GM06990 (cell line): ENCODE measurements around the gene GPC6.

Source experiments
- DNase-seq: peaks from one replicate; pipeline ENCODE4 v3.0.0-alpha.2; 2011; ENCODE audit not compliant: insufficient read length; ENCODE audit errors: extremely low read depth
- H3K27me3 ChIP-seq: replicated peaks from 2 replicates; pipeline ENCODE4 v1.6.0; 2011; ENCODE audit warnings: low read length; ENCODE audit not compliant: control insufficient read depth, insufficient read depth
- H3K36me3 ChIP-seq: 2 replicates; pipeline ENCODE4 v1.5.1; 2011; ENCODE audit warnings: low read length; ENCODE audit not compliant: control insufficient read depth, insufficient read depth
- H3K4me3 ChIP-seq: replicated peaks from 2 replicates; pipeline ENCODE4 v1.5.1; 2011; ENCODE audit warnings: low read depth, mild to moderate bottlenecking, control low read depth, low read length
- TF ChIP-seq, protein P1 (sequence below): IDR thresholded peaks from 2 replicates; pipeline ENCODE4 v1.5.1; 2011; ENCODE audit warnings: low read length, control low read depth, mild to moderate bottlenecking, inconsistent platforms; ENCODE audit not compliant: insufficient read depth, poor library complexity, severe bottlenecking

GPC6 gene

DNA sequence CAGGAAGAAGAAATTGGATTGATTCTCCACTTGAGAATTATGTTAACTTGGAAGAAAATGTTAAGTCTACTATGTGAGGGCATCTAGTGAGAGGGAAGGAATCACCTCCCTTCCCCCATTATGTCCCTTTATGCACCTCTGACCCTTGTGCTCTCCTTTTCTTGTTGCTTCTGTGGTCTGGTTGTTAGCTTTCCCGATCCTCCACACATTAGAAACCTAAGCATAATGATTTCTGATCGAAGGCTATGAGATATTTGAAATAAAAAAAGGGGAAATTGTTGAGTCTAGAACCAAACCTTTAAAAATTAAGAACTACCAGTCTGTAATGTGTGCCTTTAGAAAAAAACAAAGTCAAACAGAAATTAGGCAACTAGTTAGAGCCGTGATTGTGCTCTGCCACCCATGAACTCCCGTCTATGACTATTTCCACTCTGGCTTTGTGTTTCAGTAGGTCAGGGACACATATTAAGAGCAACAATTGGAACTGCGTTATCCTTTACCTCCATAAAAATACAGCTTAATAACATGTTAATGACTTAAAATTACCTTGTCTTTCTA, 463 bp upstream of the GPC6 start:
- Histone ChIP-seq H3K36me3 (no peaks in the 10 kb centered on the region), H3K4me3 (no peak overlapping the region), H3K27me3 (no peaks in the 10 kb centered on the region)
- DNase-seq, result no peak
- TF ChIP-seq, protein P1, sequence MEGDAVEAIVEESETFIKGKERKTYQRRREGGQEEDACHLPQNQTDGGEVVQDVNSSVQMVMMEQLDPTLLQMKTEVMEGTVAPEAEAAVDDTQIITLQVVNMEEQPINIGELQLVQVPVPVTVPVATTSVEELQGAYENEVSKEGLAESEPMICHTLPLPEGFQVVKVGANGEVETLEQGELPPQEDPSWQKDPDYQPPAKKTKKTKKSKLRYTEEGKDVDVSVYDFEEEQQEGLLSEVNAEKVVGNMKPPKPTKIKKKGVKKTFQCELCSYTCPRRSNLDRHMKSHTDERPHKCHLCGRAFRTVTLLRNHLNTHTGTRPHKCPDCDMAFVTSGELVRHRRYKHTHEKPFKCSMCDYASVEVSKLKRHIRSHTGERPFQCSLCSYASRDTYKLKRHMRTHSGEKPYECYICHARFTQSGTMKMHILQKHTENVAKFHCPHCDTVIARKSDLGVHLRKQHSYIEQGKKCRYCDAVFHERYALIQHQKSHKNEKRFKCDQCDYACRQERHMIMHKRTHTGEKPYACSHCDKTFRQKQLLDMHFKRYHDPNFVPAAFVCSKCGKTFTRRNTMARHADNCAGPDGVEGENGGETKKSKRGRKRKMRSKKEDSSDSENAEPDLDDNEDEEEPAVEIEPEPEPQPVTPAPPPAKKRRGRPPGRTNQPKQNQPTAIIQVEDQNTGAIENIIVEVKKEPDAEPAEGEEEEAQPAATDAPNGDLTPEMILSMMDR, result no peak

DNA sequence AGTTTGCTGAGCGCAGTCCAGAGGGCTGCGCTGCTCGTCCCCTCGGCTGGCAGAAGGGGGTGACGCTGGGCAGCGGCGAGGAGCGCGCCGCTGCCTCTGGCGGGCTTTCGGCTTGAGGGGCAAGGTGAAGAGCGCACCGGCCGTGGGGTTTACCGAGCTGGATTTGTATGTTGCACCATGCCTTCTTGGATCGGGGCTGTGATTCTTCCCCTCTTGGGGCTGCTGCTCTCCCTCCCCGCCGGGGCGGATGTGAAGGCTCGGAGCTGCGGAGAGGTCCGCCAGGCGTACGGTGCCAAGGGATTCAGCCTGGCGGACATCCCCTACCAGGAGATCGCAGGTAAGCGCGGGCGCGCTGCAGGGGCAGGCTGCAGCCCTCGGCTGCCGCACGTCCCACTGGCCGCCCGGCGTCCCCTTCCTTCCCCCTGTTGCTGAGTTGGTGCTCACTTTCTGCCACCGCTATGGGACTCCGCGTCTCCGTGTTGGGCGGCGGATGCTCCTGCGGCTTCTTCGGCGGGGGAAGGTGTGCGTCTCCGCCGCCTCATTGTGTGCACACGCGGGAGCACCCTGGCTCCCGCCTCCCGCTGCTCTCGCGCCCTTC, 772 bp downstream of the GPC6 start:
- TF ChIP-seq, protein P1, result no peak
- Histone ChIP-seq H3K36me3 (no peaks in the 10 kb centered on the region), H3K4me3 (no peak overlapping the region), H3K27me3 (no peaks in the 10 kb centered on the region)
- DNase-seq, result peak; percentile 7

DNA sequence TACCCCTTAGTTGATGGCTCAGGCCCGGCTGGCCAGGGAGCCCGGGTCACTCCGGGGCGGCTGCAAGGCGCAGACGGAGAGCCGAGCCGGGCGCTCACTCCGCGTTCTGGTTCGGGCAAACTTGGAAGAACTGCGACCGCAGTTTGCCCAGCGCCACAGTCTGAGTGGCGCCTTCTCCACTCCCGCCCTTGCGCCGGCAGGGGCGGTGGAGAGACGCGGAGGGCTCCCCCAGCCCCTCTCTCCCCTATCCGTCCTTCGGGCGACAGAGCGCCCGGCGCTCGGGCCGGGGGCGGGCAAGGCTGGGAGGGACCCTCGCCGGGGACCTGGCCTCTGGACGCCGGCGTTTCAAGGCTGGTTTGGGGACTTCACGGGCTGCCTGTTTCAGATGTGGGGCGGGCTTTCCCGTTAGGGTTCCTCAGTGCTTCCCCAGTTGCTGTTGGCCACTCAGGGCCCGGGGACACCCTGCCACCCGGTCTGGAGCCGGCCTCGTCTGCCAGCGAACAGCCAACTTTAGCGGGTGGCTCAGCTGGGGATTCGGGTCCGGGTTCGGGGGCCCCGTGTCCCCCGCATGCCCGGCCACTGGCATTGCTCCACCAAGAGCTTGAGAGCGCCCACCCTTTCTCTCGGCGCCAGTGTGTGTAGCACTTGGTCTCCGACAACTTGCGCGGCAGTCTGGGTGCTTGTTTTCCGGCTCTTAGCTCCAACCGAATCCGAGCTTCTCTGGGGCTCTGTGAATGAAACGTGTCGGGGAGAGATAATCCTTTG, 1.5 kb downstream of the GPC6 start:
- peak; percentile 2 for DNase-seq
- no peak overlapping the region for H3K4me3 ChIP-seq
- H3K27me3 ChIP-seq, result no peaks in the 10 kb centered on the region
- TF ChIP-seq, protein P1, result no peak
- H3K36me3 ChIP-seq, result no peaks in the 10 kb centered on the region

DNA sequence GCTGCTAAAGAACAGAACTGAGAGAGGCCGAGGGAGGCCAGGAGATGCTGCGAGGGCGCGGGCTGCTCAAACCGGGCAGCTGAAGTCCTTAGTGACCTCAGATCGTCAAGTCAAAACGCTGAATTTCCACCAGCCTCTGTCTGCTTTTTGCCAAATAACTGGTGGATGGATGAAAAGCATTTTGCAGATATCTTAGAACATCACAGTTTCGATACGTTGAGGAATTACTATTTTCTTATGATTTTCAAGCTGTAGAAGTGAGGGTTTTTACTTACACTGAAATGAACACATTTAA, 2.0 kb downstream of the GPC6 start:
- H3K36me3 ChIP-seq, result no peaks in the 10 kb centered on the region
- no peak overlapping the region for H3K4me3 ChIP-seq
- no peaks in the 10 kb centered on the region for H3K27me3 ChIP-seq
- TF ChIP-seq, protein P1, result no peak
- DNase-seq, result no peak

DNA sequence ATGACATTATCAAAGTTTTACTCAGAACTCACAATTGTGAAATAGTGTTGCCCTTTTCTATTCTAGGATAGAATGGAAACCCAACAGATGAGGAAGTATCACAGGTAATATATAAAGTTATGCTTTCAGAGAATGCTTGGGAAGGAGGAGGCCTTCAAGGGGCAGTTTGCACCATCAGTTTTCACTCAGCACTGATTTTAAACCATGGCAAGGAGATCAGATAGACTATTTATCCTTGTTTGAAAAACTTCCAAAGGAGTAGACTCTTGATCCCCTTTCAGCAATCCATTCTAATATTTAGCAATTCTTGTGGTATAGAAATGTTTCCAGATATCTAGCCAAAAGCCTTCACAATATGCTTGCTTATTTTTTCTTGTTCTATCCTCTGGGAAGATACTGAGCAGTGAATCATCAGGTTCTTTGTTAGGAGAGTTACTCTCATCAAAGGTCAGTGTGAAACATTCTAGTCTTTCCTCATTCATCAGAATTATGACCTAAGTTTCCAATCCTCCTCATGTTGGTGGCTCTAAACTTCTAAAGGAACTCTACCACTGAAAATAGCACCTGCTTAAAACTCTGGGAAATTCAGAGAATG, 3.8 kb downstream of the GPC6 start:
- TF ChIP-seq, protein P1, result no peak

More for the DNA sequence above, 3.8 kb downstream of the GPC6 start:
- no peak overlapping the region for H3K4me3 ChIP-seq
- no peak for DNase-seq
- no peaks in the 10 kb centered on the region for H3K27me3 ChIP-seq
- H3K36me3 ChIP-seq, result no peaks in the 10 kb centered on the region
